Fibroblast of the aortic adventitia (primary cell): ENCODE results near the gene FBXO9. TPM values are rescaled to one million over a fixed set of nuclear protein-coding genes. Genes with fewer than 3 reads are reported as not detected.
A peak's percentile ranks its signal among the peaks of the same experiment; 100 is the strongest.
"Not testable (repeated sequence)": the region's sequence is repeated elsewhere in the genome, so short reads cannot be mapped to it uniquely, and the experiment has no call there.

Experiments
- DNase-seq: peaks from one replicate; pipeline ENCODE4 v3.0.0-alpha.2; 2010; ENCODE audit warnings: low read depth
- H3K4me3 ChIP-seq: 2 replicates; pipeline ENCODE4 v1.5.1; 2011; ENCODE audit warnings: low read depth, mild to moderate bottlenecking, control low read depth, low read length, moderate library complexity
- CTCF ChIP-seq: IDR thresholded peaks from 2 replicates; pipeline ENCODE4 v1.5.1; 2011; ENCODE audit warnings: mild to moderate bottlenecking, low read length, control low read depth, inconsistent platforms; ENCODE audit not compliant: insufficient read depth
- total RNA-seq: library from RNA; depleted of rRNA; stranded (reverse); fragments of >200 nt; gene quantifications from 2 replicates; pipeline ENCODE4 v1.2.3, GENCODE V29; 2012; ENCODE audit warnings: low replicate concordance

The FBXO9 gene
- total RNA-seq, 1 donor = 45.1 TPM

- no peak overlapping the region for H3K4me3 ChIP-seq
- DNase-seq = no peak
Observed at GRCh38 chr6:53055873-53056272, 9.3 kb upstream of the FBXO9 start.

DNA sequence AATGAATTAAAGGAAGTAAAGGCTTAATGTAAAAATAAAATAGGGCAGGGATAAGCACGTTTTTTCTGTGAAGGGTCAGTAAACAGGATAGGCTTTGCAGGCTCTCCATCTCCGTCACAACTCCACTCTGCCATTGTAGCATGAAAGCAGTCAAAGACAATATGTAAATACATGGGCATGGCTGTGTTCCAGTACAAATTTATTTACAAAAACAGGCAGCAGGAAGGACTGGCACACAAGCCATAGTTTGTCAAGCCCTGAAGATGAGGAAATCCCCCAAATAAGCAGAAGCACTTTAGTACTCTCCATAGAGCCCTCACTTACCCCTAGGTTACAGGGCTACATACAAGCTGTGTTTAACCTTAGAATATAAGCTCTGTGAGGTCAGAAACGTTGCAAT is 8.9 kb upstream of the FBXO9 start:
- no peak for DNase-seq
- no peak for TF ChIP-seq CTCF
- no peak overlapping the region for H3K4me3 ChIP-seq

More at GRCh38 chr6:53055873-53056272, 9.3 kb upstream of the FBXO9 start:
- no peak for TF ChIP-seq CTCF

- no peak for TF ChIP-seq CTCF
- peak overlapping the region; percentile 83 for H3K4me3 ChIP-seq
- peak; percentile 52 for DNase-seq
Observed at GRCh38 chr6:53058388-53059195, 6.6 kb upstream of the FBXO9 start.

GRCh38 chr6:53059648-53060589 is 5.3 kb upstream of the FBXO9 start:
- TF ChIP-seq CTCF = no peak
- peak overlapping the region; percentile 83 for H3K4me3 ChIP-seq
- DNase-seq = no peak

- no peak for DNase-seq
- no peak for TF ChIP-seq CTCF
- peak overlapping the region; percentile 83 for H3K4me3 ChIP-seq
Observed at GRCh38 chr6:53062169-53062539, 3.0 kb upstream of the FBXO9 start.

DNA sequence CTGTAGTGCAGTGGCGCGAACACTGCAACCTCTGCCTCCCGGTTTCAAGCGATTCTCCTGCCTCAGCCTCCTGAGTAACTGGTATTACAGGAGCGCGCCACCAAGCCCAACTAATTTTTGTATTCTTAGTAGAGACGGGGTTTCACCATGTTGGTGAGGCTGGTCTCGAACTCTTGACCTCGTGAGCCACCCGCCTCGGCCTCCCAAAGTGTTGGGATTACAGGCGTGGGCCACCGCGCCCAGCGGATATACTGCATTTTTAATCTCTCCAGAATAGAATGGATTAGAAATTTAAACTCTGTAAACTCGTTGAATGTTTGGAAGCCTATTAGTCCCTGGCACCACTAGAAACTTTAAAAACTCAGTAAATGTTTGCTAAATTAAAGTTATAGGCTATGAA is 949 bp upstream of the FBXO9 start:
- H3K4me3 ChIP-seq, DNase-seq: not testable (repeated sequence)

DNA sequence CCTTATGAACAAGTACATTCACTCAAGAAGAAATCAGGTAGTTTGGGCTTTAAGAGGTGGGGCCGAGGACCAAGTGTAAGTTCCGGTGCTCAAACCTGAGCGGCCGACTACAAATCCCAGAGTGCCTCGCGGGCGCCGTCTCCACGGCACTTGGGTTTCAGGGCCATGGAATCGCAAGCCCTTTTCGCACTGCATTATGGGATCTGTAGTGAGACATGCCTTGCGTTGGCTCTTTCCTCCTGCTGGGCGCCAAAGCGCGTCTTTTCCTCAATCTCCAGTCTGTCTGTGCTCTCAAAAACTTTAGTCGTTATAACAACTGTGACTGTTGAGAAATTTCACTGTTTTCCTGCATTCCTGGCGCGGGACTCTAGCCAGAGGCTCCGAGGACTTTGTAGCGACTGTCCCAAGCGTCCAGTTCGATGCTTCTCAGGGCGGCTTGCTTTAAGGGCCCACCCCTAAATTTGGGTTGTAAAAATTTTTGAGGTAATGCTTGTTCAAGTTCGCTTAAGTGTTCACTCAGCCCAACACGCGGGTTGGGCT is 408 bp upstream of the FBXO9 start:
- peak overlapping the region; percentile 84 for H3K4me3 ChIP-seq
- TF ChIP-seq CTCF = peak; percentile 26
- peak; percentile 98 for DNase-seq
